ENCODE measurements around the gene POLR2F. TPM values are rescaled to one million over a fixed set of nuclear protein-coding genes. Genes with fewer than 3 reads are reported as not detected.
A peak's percentile ranks its signal among the peaks of the same experiment; 100 is the strongest.

Gene POLR2F
- total and polyA plus RNA-seq, 9 of the 15 experiments (the other 6 are each of a cell fraction or from before 2014, with no cell fraction given) = 98.9 to 410 (median 168) TPM

GRCh38 chr22:37904572-37905533 is 48.6 kb upstream of the POLR2F start (continued):
- TF ChIP-seq TSHZ1 (CRISPR knock-in tag; IDR thresholded peaks at IDR 0.05) = no peak
- TF ChIP-seq MTA1 (IDR thresholded peaks at IDR 0.05; ENCODE audit: borderline replicate concordance) = 0 out of 2 replicates have a peak, but pooled peaks have one; percentile 31
- no peak for TF ChIP-seq HEY1 (CRISPR knock-in tag; IDR thresholded peaks at IDR 0.05; ENCODE audit: borderline replicate concordance)
- TF ChIP-seq ZNF444 (CRISPR knock-in tag; IDR thresholded peaks at IDR 0.05) = no peak
- TF ChIP-seq NFE2 (IDR thresholded peaks at IDR 0.05; ENCODE audit: low read depth) = peak; percentile 40; the same call in 1 of the 2 replicates
- TF ChIP-seq HINFP (tag; conservative IDR thresholded peaks at IDR 0.05; ENCODE audit: low read depth) = no peak
- no peak for TF ChIP-seq ERF (CRISPR knock-in tag; IDR thresholded peaks at IDR 0.05)
- TF ChIP-seq ZNF77 (CRISPR knock-in tag; IDR thresholded peaks at IDR 0.05) = no peak
- peak; percentile 94 for TF ChIP-seq CEBPG (CRISPR knock-in tag; IDR thresholded peaks at IDR 0.05)
- TF ChIP-seq CEBPG (tag; conservative IDR thresholded peaks at IDR 0.05 in 1 of 2, IDR thresholded peaks at IDR 0.05 in 1 of 2) = peak; percentile 51 to 97
- no peak for TF ChIP-seq ZNF124 (CRISPR knock-in tag; IDR thresholded peaks at IDR 0.05)
- TF ChIP-seq HMG20A (CRISPR knock-in tag; conservative IDR thresholded peaks at IDR 0.05) = no peak
- TF ChIP-seq SMAD4 (CRISPR knock-in tag; conservative IDR thresholded peaks at IDR 0.05) = peak; percentile 56
- TF ChIP-seq SIX5 (IDR thresholded peaks at IDR 0.05; ENCODE audit: borderline replicate concordance in 1 of 2, insufficient read depth in 1 of 2, low read depth in 1 of 2, low read length in 2 of 2) = no peak
- no peak for TF ChIP-seq ZNF449 (CRISPR knock-in tag; IDR thresholded peaks at IDR 0.05)
